Neural progenitor cell (in vitro differentiated cells): ENCODE data around the gene ZDHHC19.
A peak's percentile ranks its signal among the peaks of the same experiment; 100 is the strongest.
"Not testable (repeated sequence)": the region's sequence is repeated elsewhere in the genome, so short reads cannot be mapped to it uniquely, and the experiment has no call there.

Experiments
- CTCF ChIP-seq: fragments of 200-600 bp; sonication (generic); IDR thresholded peaks from 2 replicates; pipeline ENCODE4 v1.5.1; 2017; ENCODE audit warnings: antibody characterized with exemption, mild to moderate bottlenecking
- EZH2 ChIP-seq: fragments of 200-600 bp; sonication (generic); IDR thresholded peaks from 2 replicates; pipeline ENCODE4 v1.6.1; 2017; ENCODE audit warnings: antibody characterized with exemption, mild to moderate bottlenecking, moderate library complexity
- EZH2phosphoT487 ChIP-seq: fragments of 200-600 bp; sonication (generic); IDR thresholded peaks from 2 replicates; pipeline ENCODE4 v1.6.1; 2017; ENCODE audit warnings: antibody characterized with exemption

DNA sequence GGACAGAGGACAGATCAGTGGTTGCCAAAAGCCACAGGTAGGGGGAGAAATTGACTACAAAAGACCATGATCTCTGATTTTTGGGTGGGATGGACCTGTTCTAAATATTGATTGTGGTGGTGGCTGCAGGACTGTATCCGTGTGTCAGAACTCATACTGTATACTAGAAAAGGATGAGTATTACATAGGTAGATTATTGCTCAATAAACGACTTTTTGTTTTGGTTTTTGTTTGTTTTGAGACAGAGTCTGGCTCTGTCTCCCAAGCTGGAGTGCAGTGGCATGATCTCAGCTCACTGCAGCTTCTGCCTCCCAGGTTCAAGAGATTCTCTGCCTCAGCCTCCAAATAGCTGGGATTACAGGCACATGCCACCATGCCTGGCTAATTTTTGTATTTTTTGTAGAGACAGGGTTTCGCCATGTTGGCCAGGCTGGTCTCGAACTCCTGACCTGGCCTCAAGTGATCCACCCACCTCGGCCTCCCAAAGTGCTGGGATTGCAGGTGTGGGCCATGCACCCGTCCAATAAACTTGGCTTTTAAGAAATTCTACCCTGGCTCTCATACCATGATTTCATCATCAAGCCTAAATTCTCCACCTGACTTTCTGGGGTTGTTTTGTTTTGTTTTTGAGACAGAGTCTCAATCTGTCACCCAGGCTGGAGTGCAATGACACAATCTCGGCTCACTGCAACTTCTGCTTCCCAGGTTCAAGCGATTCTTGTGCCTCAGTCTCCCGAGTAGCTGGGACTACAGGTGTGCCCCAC lies 5.6 kb downstream of the ZDHHC19 start:
- TF ChIP-seq EZH2, EZH2phosphoT487: not testable (repeated sequence)
- peak; percentile 4 for TF ChIP-seq CTCF
